ENCODE results near the gene TRIM49D1.
"Not testable (repeated sequence)": the region's sequence is repeated elsewhere in the genome, so short reads cannot be mapped to it uniquely, and the experiment has no call there.

Gene TRIM49D1

DNA sequence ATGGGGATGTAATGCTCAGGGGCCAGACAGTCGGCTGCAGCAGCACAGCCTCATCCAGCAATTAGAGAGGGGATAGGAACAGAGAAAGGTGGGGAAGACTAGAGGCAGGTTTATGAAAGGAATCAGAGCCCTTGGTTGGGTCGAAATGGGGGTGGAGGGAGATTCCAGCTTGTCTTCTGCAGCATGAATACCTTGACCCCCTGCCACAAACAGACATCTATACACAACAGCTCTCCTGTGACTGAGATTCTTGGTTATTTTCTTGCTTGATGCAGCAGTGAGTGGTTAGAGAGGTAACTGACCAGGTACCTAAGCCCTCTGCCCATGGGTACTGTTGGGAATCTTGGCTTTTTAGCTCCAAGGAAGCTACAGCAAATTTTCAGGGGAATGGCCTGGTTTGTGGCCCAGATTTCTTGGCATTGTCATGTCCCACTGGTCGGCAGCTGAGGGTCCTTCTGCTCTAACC lies at the start of gene TRIM49D1:
TRIM49D1 (minus strand) TSS at position 51 of the 466 bp plus-strand sequence. CDS start 4,535 bp downstream, outside the sequence.
- DNase-seq = no peak

- DNase-seq = not testable (repeated sequence)
These were observed 43.7 kb upstream of the TRIM49D1 start, which contains the start of gene TRIM64 for GRCh38 chr11:89965737-89966136. Gene TRIM64 (plus strand): TSS chr11:89966037. CDS start chr11:89968504, 2,467 bp downstream.

DNA sequence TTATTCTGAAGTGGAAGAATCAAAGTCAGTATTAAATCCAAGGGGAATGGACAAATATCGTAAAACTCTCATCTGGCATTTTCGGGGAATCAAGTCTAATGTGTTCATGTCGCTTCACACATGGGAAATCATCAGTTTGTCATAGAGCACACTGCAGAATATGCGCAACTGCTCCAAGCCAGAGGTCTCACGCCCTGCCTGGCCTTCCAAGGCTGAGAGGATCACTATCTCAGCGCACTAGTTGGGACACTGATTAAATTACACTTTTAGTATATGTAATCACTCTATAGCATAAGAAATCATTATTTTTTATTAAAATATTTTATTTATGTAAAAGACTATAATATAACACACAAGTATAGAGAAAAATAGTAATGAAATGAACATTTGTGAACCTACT lies 38.8 kb upstream of the TRIM49D1 start:
- not testable (repeated sequence) for DNase-seq

DNA sequence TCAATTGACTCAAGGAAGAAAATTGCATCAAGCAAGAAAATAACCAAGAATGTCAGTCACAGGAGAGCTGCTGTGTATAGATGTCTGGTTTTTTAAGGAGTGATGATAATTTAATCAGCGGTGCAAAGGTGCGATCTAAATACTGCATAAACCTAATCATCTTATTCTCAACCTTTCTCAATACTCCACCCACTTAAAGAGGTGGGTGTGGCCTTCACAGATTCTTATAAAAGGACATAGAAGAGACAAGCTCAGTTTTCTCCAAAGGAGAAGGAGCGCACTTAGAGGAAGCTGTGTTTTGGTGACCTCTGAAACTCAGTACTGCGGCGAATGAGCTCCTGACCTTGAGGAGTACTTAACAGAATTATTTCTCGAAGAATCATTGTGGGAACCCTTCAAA lies 1.7 kb upstream of the TRIM49D1 start, which contains the start of gene TRIM49D2:
TRIM49D2 (plus strand) TSS at position 301 of the 400 bp plus-strand sequence. CDS start 2,698 bp downstream, outside the sequence.
- DNase-seq = not testable (repeated sequence)

DNA sequence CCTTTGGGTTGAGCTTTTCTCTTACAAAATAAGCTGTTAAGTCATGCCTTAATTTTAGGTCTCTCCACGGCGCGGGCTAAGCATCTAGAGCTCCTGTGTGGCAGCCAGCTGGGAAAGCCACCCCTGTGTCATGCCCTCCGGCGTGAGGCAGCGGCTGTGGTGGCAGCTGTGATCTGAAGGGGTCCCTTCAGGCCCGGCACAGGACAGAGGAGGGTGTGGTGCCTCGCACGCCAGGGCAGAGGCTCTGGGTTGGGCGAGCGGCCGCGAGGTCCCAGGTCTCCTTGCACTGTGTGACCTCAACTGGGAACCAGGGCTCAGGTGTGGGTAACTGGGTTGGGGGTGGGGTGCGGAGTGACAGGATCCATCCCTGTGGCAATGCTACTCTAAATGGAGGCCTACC lies 21.2 kb downstream of the TRIM49D1 start:
- not testable (repeated sequence) for DNase-seq

DNA sequence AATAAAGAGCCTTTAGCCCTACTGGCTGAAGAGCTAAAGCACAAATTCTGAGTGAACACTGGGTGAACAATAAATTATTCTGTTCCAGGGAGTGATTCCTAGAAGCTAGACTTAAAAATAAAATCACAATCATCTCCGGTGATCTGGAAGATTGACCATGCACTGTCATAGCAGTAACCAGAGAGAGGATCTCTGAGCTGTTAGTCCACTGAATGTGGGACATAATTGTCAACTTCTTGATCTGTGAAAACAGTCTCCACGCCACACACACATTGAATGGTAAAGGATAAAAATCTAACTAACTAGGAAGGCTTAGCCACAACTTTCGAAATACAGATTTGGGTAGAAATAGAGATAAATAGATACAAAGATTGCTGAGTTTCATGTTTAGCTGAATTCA lies 28.8 kb downstream of the TRIM49D1 start:
- not testable (repeated sequence) for DNase-seq

GRCh38 chr11:89877511-89877910 lies 44.5 kb downstream of the TRIM49D1 start:
- not testable (repeated sequence) for DNase-seq

DNA sequence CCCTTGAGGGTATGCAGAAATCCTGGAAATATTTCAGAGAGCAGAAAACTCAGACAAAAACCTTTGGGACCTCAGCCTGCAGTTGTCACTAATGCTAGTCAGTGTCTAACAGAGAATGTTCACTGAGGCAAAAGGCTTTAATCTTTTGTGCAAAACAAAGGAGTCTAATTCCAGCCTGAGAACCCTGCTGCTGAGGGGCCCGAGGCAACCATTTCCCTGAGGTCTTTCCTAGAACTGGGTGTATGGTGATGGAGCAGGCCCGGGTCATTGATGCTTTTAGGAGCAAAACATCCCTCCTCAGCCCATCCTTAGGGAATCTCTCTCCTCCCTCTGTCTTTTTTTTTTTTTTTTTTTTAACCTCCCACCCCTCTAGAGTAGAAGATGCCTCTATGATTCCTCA lies 49.5 kb downstream of the TRIM49D1 start:
- not testable (repeated sequence) for DNase-seq

- DNase-seq = not testable (repeated sequence)
These were observed 56.8 kb downstream of the TRIM49D1 start for GRCh38 chr11:89865223-89865622.

GRCh38 chr11:89863906-89864704 lies 57.9 kb downstream of the TRIM49D1 start:
- DNase-seq = not testable (repeated sequence)

All from stimulated activated CD4-positive, alpha-beta T cell treated with anti-CD3 and anti-CD28 coated beads, Interleukin-2, amount 100 ng/mL, for 48 hours (primary cell).